GM12891 (cell line): Measurements from ENCODE around the gene FFAR2.

Experiments used
- DNase-seq: peaks from one replicate; pipeline ENCODE4 v3.0.0; 2011; ENCODE audit warnings: low spot score; ENCODE audit not compliant: insufficient read length
- FAIRE-seq: peaks from 2 replicates; lab custom pipeline; 2011; peaks lifted over from hg19 to GRCh38; lab: Jason Lieb, UNC
- PAX5 ChIP-seq: IDR thresholded peaks from 2 replicates; pipeline ENCODE4 v1.6.1; 2011; ENCODE audit warnings: low read length, moderate library complexity, mild to moderate bottlenecking; ENCODE audit not compliant: insufficient read depth, severe bottlenecking
- POLR2A ChIP-seq: IDR thresholded peaks from 2 replicates; pipeline ENCODE4 v1.6.1; 2011; ENCODE audit warnings: low read depth, low read length, control low read depth
- POLR2AphosphoS5 ChIP-seq: IDR thresholded peaks from 2 replicates; pipeline ENCODE4 v1.6.1; 2011; ENCODE audit warnings: low read depth, low read length, control low read depth
- POU2F2 ChIP-seq: IDR thresholded peaks from 2 replicates; pipeline ENCODE4 v1.6.1; 2011; ENCODE audit warnings: low read depth, mild to moderate bottlenecking, control low read depth, low read length, moderate library complexity
- SPI1 ChIP-seq: IDR thresholded peaks from 2 replicates; pipeline ENCODE4 v1.6.1; 2011; ENCODE audit warnings: low read depth, low read length, control low read depth
- TAF1 ChIP-seq: IDR thresholded peaks from 2 replicates; pipeline ENCODE4 v1.6.1; 2011; ENCODE audit warnings: low read depth, low read length, control low read depth

The FFAR2 gene

DNA sequence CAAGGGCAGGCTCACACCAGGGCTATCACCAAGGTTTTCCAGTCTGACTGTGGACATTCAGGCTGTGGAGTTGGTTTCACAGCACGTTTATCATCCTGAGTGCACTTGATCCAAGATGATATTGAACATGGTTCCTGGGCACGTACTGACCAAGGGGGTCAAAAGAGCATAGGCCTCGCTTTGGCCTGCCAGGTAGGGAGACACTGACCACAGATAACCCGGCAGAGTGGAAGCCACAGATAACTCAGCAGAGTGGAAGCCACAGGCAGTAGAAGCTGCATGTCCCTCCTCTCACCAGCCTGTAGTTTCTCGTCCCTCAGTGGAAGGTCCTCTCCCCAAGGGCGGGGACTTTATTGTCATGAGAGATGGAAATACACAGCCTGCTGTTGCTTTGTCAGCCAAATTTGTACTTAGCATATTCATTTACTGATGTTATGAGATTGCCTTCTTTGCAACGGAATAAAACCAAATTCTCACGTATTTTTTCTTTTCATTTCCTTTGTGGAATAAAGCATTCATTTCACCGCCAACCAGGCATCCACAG is 51.0 kb downstream of the FFAR2 start:
- no peak for TF ChIP-seq POLR2A
- TF ChIP-seq TAF1: no peak
- TF ChIP-seq POU2F2: no peak
- no peak for TF ChIP-seq SPI1
- TF ChIP-seq PAX5: no peak
- TF ChIP-seq POLR2AphosphoS5: no peak
- DNase-seq (no peak), FAIRE-seq (no peak)

DNA sequence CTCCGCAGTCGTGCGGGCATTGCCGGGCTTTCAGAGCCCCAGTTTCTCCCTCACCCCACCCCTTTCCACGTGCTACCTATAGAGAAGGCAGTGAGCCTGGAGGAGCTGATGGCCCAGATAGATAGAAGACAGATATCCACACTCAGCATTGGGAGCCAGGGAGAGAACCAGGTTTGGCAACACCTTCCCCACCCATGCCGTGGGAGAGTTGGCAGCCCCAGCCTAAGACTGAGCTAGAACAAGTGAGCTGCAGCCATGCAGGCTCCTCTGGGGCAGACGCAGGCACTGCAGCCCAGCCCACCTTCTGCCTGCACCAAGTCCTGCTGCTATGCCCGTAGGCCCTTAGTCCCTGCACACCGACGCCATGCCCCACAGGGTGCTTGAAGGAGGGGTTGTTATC is 52.6 kb downstream of the FFAR2 start:
- DNase-seq (no peak), FAIRE-seq (no peak)
- TF ChIP-seq TAF1 (no peak), PAX5 (no peak), SPI1 (no peak), POU2F2 (no peak), POLR2A (no peak), POLR2AphosphoS5 (no peak)
